Loucy (cell line): Measurements from ENCODE around the gene SPOCK1.

ENCODE experiments used
- H2AFZ ChIP-seq: fragments of 200-600 bp; sonication (generic); 2 replicates; pipeline ENCODE4 v1.6.0; 2016; ENCODE audit warnings: antibody characterized with exemption, mild to moderate bottlenecking, low read length, moderate library complexity
- H3F3A ChIP-seq: fragments of 200-600 bp; 2 replicates; pipeline ENCODE4 v1.6.0; 2016; ENCODE audit warnings: antibody characterized with exemption, low read depth, mild to moderate bottlenecking
- H3K27me3 ChIP-seq: fragments of 200-600 bp; sonication (generic); 2 replicates; pipeline ENCODE4 v1.6.1; 2014; ENCODE audit warnings: low read length, mild to moderate bottlenecking; ENCODE audit not compliant: insufficient read depth, poor library complexity, severe bottlenecking
- H3K36me3 ChIP-seq: fragments of 200-600 bp; sonication (generic); 2 replicates; pipeline ENCODE4 v1.6.1; 2016; ENCODE audit warnings: low read length; ENCODE audit not compliant: insufficient read depth
- H3K4me1 ChIP-seq: fragments of 200-600 bp; sonication (generic); 2 replicates; pipeline ENCODE4 v1.5.1; 2014; ENCODE audit warnings: low read length, mild to moderate bottlenecking; ENCODE audit not compliant: insufficient read depth, poor library complexity, severe bottlenecking
- H3K4me2 ChIP-seq: fragments of 200-600 bp; sonication (generic); 2 replicates; pipeline ENCODE4 v1.6.0; 2014; ENCODE audit warnings: antibody characterized with exemption, low read length, low read depth, mild to moderate bottlenecking; ENCODE audit not compliant: poor library complexity, severe bottlenecking
- H3K4me3 ChIP-seq: fragments of 200-600 bp; sonication (generic); 2 replicates; pipeline ENCODE4 v1.5.1; 2014; ENCODE audit warnings: low read length, mild to moderate bottlenecking, mixed read lengths; ENCODE audit not compliant: poor library complexity, severe bottlenecking
- H3K79me2 ChIP-seq: fragments of 200-600 bp; sonication (generic); 2 replicates; pipeline ENCODE4 v1.6.1; 2014; ENCODE audit warnings: low read length; ENCODE audit not compliant: insufficient read depth
- H3K9ac ChIP-seq: fragments of 200-600 bp; sonication (generic); 2 replicates; pipeline ENCODE4 v1.6.0; 2014; ENCODE audit warnings: mild to moderate bottlenecking, low read depth, low read length, moderate library complexity; ENCODE audit not compliant: poor library complexity, severe bottlenecking
- H3K9me2 ChIP-seq: fragments of 200-600 bp; sonication (generic); replicated peaks from 2 replicates; pipeline ENCODE4 v1.6.1; 2016; ENCODE audit warnings: low read depth, low read length, mixed read lengths
- H3K9me3 ChIP-seq: fragments of 200-600 bp; sonication (generic); 2 replicates; pipeline ENCODE4 v1.6.1; 2014; ENCODE audit warnings: mild to moderate bottlenecking, antibody characterized with exemption, low read length, low read depth; ENCODE audit not compliant: insufficient read depth
- H4K20me1 ChIP-seq: fragments of 200-600 bp; sonication (generic); 2 replicates; pipeline ENCODE4 v1.6.0; 2014; ENCODE audit warnings: antibody characterized with exemption, low read length, mild to moderate bottlenecking; ENCODE audit not compliant: insufficient read depth, poor library complexity, severe bottlenecking
- EZH2phosphoT487 ChIP-seq: fragments of 200-600 bp; IDR thresholded peaks from 2 replicates; pipeline ENCODE4 v1.6.1; 2018; ENCODE audit warnings: antibody characterized with exemption, mild to moderate bottlenecking, moderate library complexity, borderline replicate concordance
- TF ChIP-seq, protein P1 (sequence below): fragments of 200-600 bp; sonication (generic); conservative IDR thresholded peaks from 2 replicates; pipeline ENCODE4 v1.5.1; 2014; ENCODE audit warnings: mild to moderate bottlenecking, antibody characterized with exemption, low read length

SPOCK1 gene

DNA sequence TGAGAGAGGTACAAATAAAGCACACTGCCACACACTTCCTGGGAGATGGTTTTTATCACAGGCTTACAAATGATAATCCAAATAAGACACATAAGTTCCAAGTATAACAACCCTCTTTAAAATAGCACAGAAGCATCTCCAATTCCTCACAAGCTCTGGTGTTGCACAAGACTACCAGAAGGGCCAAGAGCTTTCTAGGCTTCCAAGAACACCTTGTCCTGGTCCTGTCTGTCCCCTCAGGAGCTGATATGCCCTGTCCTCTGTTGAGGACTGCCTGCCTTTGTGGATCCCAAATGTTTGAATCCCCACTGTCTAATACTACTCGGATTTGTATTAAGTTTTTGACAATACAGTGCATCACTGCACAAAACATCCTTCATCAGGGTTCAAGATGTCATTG, 110.1 kb downstream of the SPOCK1 start:
- Histone ChIP-seq H2AFZ (no peak overlapping the region), H3K4me2 (no peak overlapping the region), H3K36me3 (no peaks in the 10 kb centered on the region), H3K9ac (no peak overlapping the region), H3F3A (no peaks in the 10 kb centered on the region), H4K20me1 (no peaks in the 10 kb centered on the region), H3K4me1 (no peaks in the 10 kb centered on the region), H3K79me2 (no peaks in the 10 kb centered on the region), H3K9me3 (no peaks in the 10 kb centered on the region), H3K4me3 (no peak overlapping the region), H3K9me2 (no peaks in the 10 kb centered on the region), H3K27me3 (no peaks in the 10 kb centered on the region)
- TF ChIP-seq, protein P1, sequence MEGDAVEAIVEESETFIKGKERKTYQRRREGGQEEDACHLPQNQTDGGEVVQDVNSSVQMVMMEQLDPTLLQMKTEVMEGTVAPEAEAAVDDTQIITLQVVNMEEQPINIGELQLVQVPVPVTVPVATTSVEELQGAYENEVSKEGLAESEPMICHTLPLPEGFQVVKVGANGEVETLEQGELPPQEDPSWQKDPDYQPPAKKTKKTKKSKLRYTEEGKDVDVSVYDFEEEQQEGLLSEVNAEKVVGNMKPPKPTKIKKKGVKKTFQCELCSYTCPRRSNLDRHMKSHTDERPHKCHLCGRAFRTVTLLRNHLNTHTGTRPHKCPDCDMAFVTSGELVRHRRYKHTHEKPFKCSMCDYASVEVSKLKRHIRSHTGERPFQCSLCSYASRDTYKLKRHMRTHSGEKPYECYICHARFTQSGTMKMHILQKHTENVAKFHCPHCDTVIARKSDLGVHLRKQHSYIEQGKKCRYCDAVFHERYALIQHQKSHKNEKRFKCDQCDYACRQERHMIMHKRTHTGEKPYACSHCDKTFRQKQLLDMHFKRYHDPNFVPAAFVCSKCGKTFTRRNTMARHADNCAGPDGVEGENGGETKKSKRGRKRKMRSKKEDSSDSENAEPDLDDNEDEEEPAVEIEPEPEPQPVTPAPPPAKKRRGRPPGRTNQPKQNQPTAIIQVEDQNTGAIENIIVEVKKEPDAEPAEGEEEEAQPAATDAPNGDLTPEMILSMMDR: no peak
- TF ChIP-seq EZH2phosphoT487: no peak

DNA sequence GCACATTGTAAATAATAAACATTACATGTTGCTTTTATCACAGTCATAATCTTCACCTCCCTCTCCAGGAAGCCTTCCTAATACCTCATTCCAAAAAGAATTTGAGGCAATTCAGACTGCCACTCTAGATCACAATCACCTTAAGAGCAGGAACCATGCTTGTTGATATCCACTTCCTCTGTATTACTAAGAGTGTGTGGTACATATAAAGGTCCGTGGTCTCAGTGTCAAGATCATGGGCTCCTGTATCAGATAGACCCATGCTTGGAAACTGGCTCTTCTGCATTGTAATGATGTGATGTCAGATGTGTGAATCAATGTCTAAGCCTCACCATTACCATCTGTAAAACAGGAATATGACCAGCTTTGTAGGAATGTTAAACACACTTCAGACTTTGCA, 114.1 kb downstream of the SPOCK1 start:
- H4K20me1 ChIP-seq: no peaks in the 10 kb centered on the region
- no peaks in the 10 kb centered on the region for H3K4me1 ChIP-seq
- no peaks in the 10 kb centered on the region for H3K9me3 ChIP-seq
- no peaks in the 10 kb centered on the region for H3K9me2 ChIP-seq
- H3F3A ChIP-seq: no peaks in the 10 kb centered on the region
- no peak overlapping the region for H3K4me2 ChIP-seq
- H3K27me3 ChIP-seq: no peaks in the 10 kb centered on the region
- no peak overlapping the region for H3K4me3 ChIP-seq
- no peaks in the 10 kb centered on the region for H3K36me3 ChIP-seq
- H3K9ac ChIP-seq: no peak overlapping the region
- no peaks in the 10 kb centered on the region for H3K79me2 ChIP-seq
- TF ChIP-seq EZH2phosphoT487: no peak
- TF ChIP-seq, protein P1: no peak
- no peak overlapping the region for H2AFZ ChIP-seq

DNA sequence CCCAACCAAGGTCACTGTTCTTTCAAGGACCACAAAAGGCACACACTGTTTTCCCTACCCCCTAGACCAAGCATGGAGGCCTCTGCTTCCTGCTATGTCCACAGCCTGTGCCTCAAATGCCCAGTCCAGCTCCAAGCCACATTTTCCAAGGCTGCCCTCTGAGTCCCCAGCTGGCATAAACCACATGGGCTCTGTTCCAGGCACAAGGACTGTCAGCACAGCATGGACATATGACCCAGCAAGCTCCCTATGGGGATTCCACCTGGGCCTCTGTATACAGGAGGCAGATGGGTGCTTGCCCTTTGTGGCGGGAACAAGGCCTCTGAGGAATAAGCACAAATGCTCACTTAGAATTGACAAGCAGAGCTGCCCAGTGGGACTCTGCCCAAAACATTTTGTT, 115.2 kb downstream of the SPOCK1 start:
- Histone ChIP-seq H4K20me1 (no peaks in the 10 kb centered on the region), H2AFZ (no peak overlapping the region), H3K4me1 (no peaks in the 10 kb centered on the region), H3F3A (no peaks in the 10 kb centered on the region), H3K79me2 (no peaks in the 10 kb centered on the region), H3K4me3 (no peak overlapping the region), H3K9me2 (no peaks in the 10 kb centered on the region), H3K36me3 (no peaks in the 10 kb centered on the region), H3K27me3 (no peaks in the 10 kb centered on the region), H3K9me3 (no peaks in the 10 kb centered on the region), H3K9ac (no peak overlapping the region), H3K4me2 (no peak overlapping the region)
- TF ChIP-seq EZH2phosphoT487: no peak
- TF ChIP-seq, protein P1: no peak
